ENCODE data around the gene NUTM2F.
"Not testable (repeated sequence)": the region's sequence is repeated elsewhere in the genome, so short reads cannot be mapped to it uniquely, and the experiment has no call there.

Gene NUTM2F

DNA sequence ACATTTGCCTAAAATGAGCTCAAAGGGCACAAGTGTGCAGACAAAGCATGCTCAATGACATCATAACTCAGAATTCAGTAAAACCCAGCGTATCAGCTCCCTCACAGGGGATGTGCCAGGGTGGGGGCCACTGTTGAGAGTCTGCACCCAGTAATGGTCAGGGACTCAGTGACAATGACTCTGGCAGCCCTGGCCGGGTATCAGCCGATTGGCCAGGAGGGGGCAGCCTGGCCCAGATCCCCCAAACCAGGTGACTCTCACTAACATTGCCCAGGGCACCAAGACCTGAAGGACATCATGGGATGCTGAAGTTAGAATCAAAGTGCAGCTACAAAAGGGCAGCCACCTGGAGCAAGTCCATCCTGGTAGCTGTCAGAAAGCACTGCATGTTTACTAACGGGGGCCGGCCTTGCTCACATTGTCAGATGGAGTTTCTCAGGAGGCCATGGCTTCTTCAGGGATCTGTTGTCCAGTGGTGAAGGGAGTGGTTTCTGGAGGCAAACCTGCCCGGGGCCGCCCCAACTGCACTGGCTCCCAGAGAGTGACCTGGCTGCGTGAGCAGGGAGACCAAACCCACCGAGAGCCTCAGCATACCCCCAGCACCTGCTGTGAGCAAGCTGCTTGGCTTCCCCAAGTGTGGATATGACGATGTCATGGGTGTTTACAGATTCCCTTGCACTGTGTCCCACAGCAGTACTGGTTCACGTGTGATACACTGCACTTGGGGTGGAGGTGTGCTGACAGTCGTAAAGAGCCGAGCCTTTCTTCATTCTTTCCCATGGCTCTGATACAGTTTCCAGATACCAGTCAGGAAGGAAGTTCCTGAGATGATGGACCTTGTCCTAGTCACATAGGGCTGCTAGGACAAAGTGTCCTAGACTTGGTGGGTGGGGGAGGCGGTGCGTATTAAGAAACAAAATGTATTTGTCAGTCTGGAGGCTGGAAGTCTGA is 13.1 kb downstream of the NUTM2F start:
- DNase-seq: not testable (repeated sequence)

- DNase-seq: no peak
These were observed 25.1 kb downstream of the NUTM2F start for GRCh38 chr9:94303321-94303720.

DNA sequence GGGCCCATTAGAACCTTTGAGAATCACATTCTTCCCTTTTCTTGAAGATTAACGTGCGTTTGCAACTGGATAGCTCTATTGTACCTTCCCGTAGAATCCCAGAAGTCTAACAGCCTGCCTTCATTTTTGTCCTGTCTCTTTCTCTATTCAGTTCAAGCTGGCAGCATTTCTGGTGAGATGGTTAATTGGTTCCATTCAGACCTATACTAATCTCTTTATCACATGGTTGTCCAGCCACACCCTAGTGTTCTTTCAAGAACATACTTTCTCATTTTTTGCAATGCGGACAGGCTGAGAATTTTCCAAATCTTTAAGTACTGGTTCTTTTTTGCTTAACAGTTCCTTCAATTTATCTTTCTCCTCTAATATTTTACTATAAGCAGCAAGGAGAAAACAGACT is 26.0 kb downstream of the NUTM2F start:
- DNase-seq: no peak

DNA sequence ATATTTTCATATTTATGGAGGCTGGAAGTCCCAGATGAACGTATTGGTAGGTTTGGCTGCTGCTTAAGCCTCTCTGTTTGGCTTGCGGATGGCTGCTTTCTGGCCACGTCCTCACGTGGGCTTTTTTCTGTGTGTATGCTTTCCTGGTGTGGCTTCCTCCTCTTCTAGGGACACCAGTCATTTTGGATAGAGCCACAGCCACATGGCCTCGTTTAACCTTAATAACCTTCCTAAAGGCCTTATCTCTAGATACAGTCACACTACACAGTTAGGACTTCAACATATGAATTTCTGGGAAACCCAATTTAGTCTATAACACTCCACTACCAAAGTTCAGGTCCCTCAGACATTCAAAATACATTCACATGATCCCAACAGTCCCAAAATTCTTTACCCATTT is 26.9 kb downstream of the NUTM2F start:
- DNase-seq: no peak

- DNase-seq: no peak
These were observed 27.8 kb downstream of the NUTM2F start for GRCh38 chr9:94300470-94301301.

DNA sequence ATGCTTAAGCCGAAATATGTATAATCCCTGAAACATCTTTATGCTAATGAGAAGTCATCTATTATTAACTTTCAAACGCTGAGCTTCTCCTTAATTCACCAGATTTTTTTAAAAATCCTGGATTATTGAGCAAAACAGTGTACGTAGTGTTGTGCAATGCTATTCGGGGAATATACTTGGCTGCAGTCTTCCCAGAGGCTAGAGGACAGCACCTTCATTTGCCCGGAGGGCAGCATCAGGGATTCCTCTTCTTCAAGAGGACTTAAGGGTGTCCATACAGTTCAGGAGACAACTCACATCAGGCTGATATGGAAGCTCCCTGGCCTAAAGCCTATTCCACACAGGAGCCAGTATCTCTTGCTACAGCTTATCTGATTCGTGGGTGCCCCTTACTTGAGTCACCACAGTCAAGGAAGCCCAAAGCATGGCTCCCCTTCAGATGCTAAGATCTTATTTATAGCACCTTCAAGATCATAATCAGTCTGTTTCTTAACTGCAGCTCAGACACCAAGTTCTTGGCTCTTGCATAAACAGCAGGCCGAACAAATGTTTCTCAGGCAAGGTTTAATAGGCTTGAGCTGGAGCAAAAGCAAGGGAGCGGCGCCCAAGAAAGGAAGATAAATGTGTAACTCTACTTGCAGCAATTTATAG is 29.4 kb downstream of the NUTM2F start:
- peak; percentile 5 for DNase-seq

- no peak for DNase-seq
These were observed 38.8 kb downstream of the NUTM2F start for GRCh38 chr9:94289691-94290090.

- DNase-seq: no peak
These were observed 40.4 kb downstream of the NUTM2F start for GRCh38 chr9:94287877-94288513.

- DNase-seq: no peak
These were observed 42.3 kb downstream of the NUTM2F start for GRCh38 chr9:94286116-94286515.

DNA sequence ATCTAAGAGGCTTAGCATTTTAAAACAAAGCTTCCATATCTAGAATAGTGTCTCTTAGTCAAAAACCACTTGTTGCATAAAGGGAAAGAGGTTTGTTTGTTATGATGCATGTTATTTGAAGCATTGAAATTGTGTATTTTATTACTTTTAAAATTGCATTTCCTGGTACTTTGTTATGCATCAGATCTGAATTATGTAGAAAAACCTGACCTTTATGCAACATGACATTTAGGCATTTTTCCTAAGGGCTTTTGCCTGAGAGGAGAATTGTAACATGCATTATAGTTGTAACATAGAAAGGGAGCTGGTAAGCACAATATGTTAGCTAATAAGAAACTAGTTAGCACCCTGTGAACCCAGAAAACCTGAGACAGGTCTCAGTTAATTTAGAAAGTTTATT is 47.3 kb downstream of the NUTM2F start:
- DNase-seq: no peak

GRCh38 chr9:94280409-94280989 is 47.9 kb downstream of the NUTM2F start:
- DNase-seq: no peak

- DNase-seq: no peak
These were observed 50.4 kb downstream of the NUTM2F start for GRCh38 chr9:94277885-94278536.

GRCh38 chr9:94277029-94277428 is 51.4 kb downstream of the NUTM2F start:
- DNase-seq: not testable (repeated sequence)

DNA sequence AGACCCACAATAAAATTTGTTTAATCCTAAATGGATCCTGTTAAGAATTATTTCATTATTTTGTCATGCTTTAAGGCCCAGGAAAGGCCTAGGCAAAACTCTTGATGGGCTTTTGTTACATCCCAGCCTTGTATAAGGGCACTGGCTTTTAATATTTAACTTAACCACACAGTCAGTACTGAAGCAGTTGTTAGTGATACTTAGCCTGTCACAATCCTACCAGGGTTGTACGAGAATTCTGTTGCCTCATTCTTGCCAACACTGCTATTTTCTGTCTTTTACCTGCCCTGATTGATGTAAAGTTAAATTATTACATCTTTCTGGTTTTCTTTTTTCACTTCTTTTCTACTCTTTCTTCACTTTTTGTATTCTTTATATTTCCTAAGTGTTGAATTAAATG is 58.4 kb downstream of the NUTM2F start:
- DNase-seq: no peak

GRCh38 chr9:94269264-94269663 is 59.2 kb downstream of the NUTM2F start:
- no peak for DNase-seq
